ENCODE data around the gene USP5. TPM values are rescaled to one million over a fixed set of nuclear protein-coding genes. Genes with fewer than 3 reads are reported as not detected.

The USP5 gene
- polyA plus RNA-seq, 1 of the 3 experiments (the other 2 are of a cell fraction), result 97.2 TPM

GRCh38 chr12:6853626-6854025, 1.7 kb downstream of the USP5 start:
- H3K27ac ChIP-seq (ENCODE audit: low read depth in 2 of 2, low read length in 1 of 2), result peak overlapping the region; percentile 73 to 81
- POLR2A ChIA-PET, result interaction anchor here (0.6 to 3.4 kb wide), 12 partner anchors 12 to 361 kb away, joined by 3 to 57 read pairs (median 8); partner anchors contain the start of genes C12orf57, MRPL51, P3H3 and PTMS
- peaks cover 18% of the 10 kb centered on the region for H3F3A ChIP-seq (replicated peaks; ENCODE audit: insufficient read depth)
- H3K9me2 ChIP-seq, result no peaks in the 10 kb centered on the region
- H3K36me3 ChIP-seq (replicated peaks in 1 of 2; ENCODE audit: control insufficient read depth in 1 of 2, insufficient read depth in 2 of 2, low read length in 1 of 2), result peaks cover 23 to 49% of the 10 kb centered on the region in 2 experiments
- no peak overlapping the region for H2AFZ ChIP-seq (ENCODE audit: low read depth)
- H3K9ac ChIP-seq, result peak overlapping the region; percentile 65
- peaks cover 7 to 17% of the 10 kb centered on the region in 2 experiments for H3K4me1 ChIP-seq (ENCODE audit: control insufficient read depth in 1 of 2, insufficient read depth in 2 of 2, low read depth in 1 of 2, low read length in 1 of 2)
- peak overlapping the region; percentile 96 for H3K4me2 ChIP-seq
- H3K79me2 ChIP-seq (ENCODE audit: insufficient read depth), result peaks cover 57% of the 10 kb centered on the region
- TF ChIP-seq FOSL2 (IDR thresholded peaks at IDR 0.05; ENCODE audit: borderline replicate concordance, low read depth) (no peak), FOXM1 (IDR thresholded peaks at IDR 0.05; ENCODE audit: low read depth) (no peak), SIN3A (IDR thresholded peaks at IDR 0.05; ENCODE audit: borderline replicate concordance, low read depth, low read length) (no peak), CTCF (IDR thresholded peaks at IDR 0.05) (no peak), GABPA (IDR thresholded peaks at IDR 0.05; ENCODE audit: low read depth) (no peak), TAF1 (IDR thresholded peaks at IDR 0.05; ENCODE audit: borderline replicate concordance, low read depth, low read length) (no peak), RFX5 (IDR thresholded peaks at IDR 0.05; ENCODE audit: low read length) (no peak), SMC3 (IDR thresholded peaks at IDR 0.05; ENCODE audit: low read depth, low read length) (no peak), RAD21 (IDR thresholded peaks at IDR 0.05; ENCODE audit: low read length) (no peak), REST (IDR thresholded peaks at IDR 0.05; ENCODE audit: low read depth, low read length) (no peak), NRF1 (IDR thresholded peaks at IDR 0.05; ENCODE audit: low read depth, low read length) (no peak), MAX (IDR thresholded peaks at IDR 0.05; ENCODE audit: low read depth) (no peak), RCOR1 (IDR thresholded peaks at IDR 0.05; ENCODE audit: low read length) (no peak), TEAD4 (IDR thresholded peaks at IDR 0.05; ENCODE audit: borderline replicate concordance, insufficient read depth) (no peak), EZH2phosphoT487 (IDR thresholded peaks at IDR 0.05; ENCODE audit: borderline replicate concordance, low read depth) (no peak), PBX3 (IDR thresholded peaks at IDR 0.05) (no peak), CHD2 (IDR thresholded peaks at IDR 0.05; ENCODE audit: low read length, partially characterized antibody) (no peak)
- H3K4me3 ChIP-seq (ENCODE audit: low read depth in 2 of 2, low read length in 1 of 2), result peak overlapping the region; percentile 70 to 76; a peak in 3 of 4 replicates
- CTCF ChIA-PET, result interaction anchor here (0.9 to 19.4 kb wide), 7 partner anchors 14 to 119 kb away, joined by 3 to 225 read pairs (median 11); partner anchors contain the start of genes MLF2, P3H3, PTMS and SPSB2
- H4K20me1 ChIP-seq (ENCODE audit: insufficient read depth), result no peaks in the 10 kb centered on the region; the same call in 1 of the 2 replicates
- no peak for DNase-seq
- WGBS (ENCODE audit: low lambda C conversion rate), result 41% methylated on average over 1 of the region's 1 CpG
- H3K9me3 ChIP-seq, result no peaks in the 10 kb centered on the region
- H3K27me3 ChIP-seq (ENCODE audit: insufficient read depth), result no peaks in the 10 kb centered on the region
